M059J (cell line): Measurements from ENCODE around the gene TOGARAM2. TPM values are rescaled to one million over a fixed set of nuclear protein-coding genes. Genes with fewer than 3 reads are reported as not detected.

Source experiments
- DNase-seq: peaks from one replicate; pipeline ENCODE4 v3.0.0-alpha.2; 2012; ENCODE audit warnings: low read depth
- total RNA-seq: library from RNA; depleted of rRNA; stranded (reverse); fragments of >200 nt; shearing (Covaris generic); gene quantifications from 2 replicates; pipeline ENCODE4 v1.2.3, GENCODE V29; 2014

The TOGARAM2 gene
- total RNA-seq, 1 experiment from 2014 or later, result not detected

- no peak for DNase-seq
These were observed 17.0 kb downstream of the TOGARAM2 start for GRCh38 chr2:28997847-28998735.

- no peak for DNase-seq
These were observed 19.4 kb downstream of the TOGARAM2 start for GRCh38 chr2:29000481-29000880.

DNA sequence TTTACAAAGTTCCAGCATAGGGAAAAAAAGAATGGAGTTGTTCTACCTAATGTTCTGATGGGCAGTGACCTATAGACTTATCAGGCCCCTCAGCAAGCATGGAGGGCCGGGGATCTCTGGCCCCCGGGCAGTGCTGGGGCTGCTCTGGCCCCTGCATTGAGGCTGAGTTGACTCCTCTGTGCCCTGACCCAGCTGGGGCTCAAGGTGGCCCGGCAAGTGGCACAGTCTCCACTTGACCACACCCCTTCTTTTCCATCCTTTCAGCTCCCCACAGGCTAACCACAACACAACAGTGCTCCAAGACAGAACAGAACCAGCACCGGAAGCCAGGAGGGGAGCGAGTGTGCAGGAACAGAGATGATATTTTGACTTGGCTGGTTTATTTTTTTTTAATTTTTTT is 19.9 kb downstream of the TOGARAM2 start:
- DNase-seq, result no peak

DNA sequence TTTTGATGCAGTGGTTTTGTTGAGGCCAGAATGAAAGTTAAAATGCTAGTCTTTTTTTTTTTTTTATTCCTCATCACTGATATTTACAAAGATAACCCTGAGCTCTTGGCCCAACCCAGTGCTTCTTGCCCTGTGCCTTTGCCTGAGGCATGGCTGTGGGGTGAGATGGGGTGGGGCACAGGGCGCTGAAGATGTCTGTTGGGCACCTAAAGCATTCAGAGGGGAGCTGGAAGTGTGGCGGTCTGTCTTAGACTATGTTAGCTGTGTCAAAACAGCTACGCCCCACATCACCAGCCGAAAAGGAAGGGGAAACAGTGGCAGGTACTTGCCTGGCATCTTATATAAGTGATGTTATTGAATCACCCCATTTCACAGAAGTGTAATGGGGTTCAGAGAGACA is 20.7 kb downstream of the TOGARAM2 start:
- DNase-seq, result no peak

- DNase-seq, result no peak
These were observed 23.7 kb downstream of the TOGARAM2 start for GRCh38 chr2:29004755-29005154.

DNA sequence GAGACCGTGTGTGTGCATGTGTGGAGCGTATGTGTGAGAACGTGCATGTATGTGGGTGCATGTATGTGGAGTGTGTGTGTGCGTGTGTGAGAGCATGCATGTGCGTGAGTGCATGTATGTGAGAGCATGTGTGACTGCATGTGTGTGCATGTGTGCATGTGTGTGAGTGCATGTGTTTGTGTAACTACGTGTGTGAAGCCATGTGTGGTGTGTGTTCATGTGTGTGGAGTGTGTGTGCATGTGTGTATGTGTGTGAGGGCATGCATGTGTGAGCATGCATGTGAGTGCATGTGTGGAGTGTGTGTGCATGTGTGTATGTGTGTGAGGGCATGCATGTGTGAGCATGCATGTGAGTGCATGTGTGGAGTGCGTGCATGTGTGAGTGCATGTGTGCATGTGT is 24.2 kb downstream of the TOGARAM2 start:
- no peak for DNase-seq

DNA sequence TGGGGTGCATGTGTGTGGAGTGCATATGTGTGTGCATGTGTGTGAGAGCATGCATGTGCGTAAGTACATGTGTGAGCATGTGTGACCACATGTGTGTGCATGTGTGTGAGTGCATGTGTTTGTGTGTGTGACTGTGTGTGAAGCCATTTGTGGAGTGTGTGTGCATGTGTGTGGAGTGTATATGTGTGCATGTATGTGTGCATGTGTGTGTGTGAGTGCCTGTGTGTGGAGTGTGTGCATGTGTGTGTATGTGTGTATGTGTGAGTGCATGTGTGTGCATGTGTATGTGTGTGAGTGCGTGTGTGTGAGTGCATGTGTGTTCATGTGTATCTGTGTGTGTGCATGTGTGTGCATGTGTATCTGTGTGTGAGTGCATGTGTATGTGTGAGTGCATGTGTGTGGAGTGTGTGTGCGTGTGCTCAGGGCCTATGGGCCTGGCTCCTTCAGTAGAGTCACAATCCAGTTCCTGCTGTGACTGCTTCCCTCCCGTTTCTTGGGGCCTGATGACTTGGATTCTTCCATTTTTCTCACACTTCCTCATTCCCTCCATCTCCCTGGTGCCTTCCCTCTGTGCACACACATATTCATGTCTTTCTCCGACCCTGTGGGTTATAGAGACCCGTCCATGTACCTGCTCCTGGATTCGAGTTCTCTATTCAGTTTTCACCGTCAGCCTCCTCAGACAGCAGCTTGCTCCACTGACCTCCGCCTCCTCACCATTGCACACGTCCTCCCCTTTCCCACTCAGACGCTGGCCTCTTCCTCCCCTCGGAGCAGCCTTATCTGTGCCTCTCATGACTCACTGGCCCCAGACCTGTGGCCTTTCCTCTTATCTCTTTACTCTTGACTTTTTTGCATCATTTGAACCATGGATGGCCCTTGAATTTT is 25.2 kb downstream of the TOGARAM2 start:
- DNase-seq, result no peak

DNA sequence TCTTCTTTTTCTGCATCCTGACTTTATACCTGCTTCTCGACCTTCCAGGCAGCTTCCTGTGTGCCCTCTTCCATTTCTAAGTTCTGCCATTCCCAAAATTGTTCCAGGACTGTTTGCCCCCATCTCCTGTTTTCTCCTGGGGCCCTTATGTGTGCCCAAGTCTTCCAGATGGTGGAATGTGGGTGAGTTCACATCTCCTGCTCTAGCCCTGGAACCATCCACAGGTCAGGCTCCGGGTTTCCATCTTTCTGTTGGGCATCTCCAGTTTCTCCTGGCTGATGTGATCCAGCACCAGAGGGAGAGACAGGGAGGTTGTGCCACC is 25.8 kb downstream of the TOGARAM2 start:
- DNase-seq, result no peak

- no peak for DNase-seq
These were observed 28.2 kb downstream of the TOGARAM2 start for GRCh38 chr2:29009270-29009669.

GRCh38 chr2:29009711-29010677 is 28.9 kb downstream of the TOGARAM2 start:
- DNase-seq, result no peak

DNA sequence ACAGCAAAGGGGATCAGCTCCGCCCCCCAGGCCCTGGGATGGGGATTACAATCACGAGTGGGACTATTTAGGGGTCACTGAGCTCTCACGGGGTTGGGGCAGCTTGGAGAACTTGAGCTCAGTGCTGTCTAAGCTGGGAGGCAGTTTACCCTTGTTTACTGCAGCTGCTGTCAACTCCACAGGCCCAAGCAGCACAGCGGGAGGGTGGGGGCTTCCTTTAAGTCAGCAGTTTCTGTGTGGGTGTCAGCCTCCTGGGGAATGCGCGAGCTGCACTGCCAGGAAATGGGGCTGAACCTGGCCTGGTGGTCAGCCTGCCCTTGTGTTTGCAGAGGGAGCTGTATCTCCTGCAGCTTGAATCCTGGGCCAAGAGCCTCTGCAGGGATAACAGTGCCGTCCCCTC is 29.8 kb downstream of the TOGARAM2 start:
- no peak for DNase-seq

- DNase-seq, result no peak
These were observed 30.4 kb downstream of the TOGARAM2 start for GRCh38 chr2:29011418-29012060.

- DNase-seq, result no peak
These were observed 31.1 kb downstream of the TOGARAM2 start for GRCh38 chr2:29012211-29012681.

DNA sequence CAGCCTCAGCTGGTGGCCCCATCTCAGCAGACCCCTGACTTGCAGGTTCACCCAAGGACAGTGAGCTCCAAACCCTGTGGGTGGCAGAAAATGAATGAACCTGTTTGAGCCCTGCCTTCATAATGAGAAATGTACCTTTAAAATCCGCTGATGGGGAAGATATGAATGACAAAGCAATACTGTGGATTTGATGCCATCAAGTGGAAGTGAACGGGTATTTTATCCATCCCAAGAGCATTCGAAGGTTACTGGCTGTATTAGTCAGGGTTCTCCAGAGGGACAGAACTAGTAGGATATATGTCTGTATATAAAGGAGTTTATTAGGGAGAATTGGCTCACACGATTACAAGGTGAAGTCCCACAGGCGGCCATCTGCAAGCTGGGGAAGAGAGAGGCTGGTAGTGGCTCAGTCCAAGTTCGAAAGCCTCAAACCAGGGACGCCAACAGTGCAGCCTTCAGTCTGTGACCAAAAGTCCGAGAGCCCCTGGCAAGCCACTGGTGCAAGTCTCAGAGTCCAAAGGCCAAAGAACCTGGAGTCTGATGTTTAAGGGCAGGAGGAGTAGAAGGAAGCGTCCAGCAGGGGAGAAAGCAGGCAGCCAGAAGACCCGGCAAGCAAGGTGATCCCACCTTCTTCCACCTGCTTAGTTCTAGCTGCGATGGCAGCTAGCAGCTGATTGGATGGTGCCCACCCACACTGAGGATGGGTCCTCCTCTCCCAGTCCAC is 32.1 kb downstream of the TOGARAM2 start:
- DNase-seq, result peak; percentile 25

- DNase-seq, result no peak
These were observed 33.2 kb downstream of the TOGARAM2 start for GRCh38 chr2:29014331-29014730.

DNA sequence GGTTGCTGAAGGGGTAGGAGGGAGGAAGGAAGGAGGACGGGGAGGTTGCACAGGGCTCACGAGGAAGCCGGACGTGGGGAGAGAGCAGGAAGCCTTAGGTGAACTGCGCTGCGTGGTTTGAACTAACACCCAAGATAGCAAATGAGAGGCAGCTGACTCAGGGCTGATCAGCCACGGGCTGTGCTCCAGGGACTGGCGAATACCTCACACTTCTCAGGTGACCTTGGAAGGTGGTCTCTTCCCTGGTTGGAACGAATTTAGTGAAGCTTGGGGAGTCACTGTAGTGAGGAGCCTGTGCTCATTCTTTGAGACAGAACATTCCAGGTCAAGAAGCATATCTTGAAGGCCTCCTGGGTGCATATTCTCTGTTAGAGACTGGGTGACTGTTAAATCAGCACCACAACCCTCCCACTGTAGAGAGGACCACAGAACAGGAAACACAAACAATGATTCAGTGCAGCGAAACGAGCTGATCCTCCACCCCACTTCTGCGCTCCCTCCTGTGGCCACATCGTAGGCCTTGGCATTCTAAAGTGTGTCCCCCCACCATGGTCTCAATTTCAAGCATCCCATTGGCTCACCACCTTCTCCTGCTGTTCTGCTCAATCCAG is 33.8 kb downstream of the TOGARAM2 start:
- DNase-seq, result peak; percentile 62

- no peak for DNase-seq
These were observed 34.8 kb downstream of the TOGARAM2 start for GRCh38 chr2:29015701-29016470.

GRCh38 chr2:29016504-29016903 is 35.4 kb downstream of the TOGARAM2 start:
- no peak for DNase-seq
